GM19372 (cell line): ENCODE data around the gene GAPDHS.

Source experiments
- ATAC-seq: cut with Tn5 transposase; IDR thresholded peaks from one replicate; pipeline ENCODE4 v1.9.1; 2021; ENCODE audit warnings: mild to moderate bottlenecking, low read depth, moderate library complexity; ENCODE audit not compliant: unreplicated experiment

GAPDHS gene

GRCh38 chr19:35533201-35533821 is at the start of gene GAPDHS:
GAPDHS (plus strand) TSS chr19:35533456; CDS start chr19:35533528, 72 bp downstream.
- ATAC-seq: no peak

DNA sequence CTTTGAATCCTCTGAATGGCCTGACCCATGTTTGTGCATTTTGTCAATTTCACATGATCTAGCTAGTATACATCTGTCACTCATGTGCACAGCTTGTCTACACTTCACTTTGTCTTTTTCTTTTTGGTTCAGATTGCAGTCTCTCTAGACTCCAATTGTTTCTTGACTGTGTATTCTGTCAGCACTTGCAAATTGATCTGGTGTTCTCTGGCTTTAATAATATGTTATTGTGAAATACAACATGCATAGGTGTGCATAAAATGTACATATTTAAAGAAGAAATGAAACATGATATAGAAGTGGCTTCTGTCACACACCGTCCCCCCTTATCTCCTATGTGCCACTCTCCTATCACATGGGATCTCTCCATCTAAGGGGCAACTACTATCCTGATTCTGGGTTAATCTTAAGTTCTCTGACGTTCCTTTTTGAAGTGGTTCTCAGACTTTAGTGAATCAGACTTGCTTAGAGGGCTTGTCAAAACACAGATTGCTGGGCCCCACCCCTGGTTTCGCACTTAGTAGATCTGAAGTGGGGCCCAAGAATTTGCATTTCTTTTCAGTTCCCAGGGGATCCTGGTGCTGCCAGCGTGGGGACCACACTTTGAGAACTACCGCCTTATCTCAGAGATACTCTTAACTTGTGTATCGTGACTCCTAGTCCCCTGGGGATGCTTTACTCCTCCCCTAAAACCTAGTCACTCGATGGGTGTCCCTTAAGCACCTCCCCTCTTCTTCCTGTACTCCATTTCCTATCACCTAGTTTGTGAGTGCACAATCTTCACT is 48.8 kb upstream of the GAPDHS start:
- peak; percentile 79 for ATAC-seq

DNA sequence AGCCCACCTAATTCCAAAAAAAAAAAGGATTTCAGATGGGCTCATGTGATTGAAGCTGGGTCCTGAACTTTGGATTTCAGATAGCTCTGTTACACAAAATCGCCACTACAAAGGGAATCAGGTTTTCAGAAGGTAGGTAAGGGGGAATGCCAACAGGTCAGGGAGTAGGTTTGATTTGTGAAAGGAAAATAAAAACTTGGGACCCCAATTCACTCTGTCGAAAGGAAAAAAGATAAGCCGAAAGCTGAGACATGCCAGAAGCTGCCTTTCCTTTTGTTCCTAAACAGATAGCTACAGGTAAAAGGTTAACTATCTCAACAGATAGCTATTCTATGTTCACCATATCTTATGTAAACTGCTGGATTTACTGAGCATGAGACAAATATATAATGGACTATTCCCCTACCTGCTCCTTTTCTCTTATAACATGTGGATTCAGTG is 47.0 kb upstream of the GAPDHS start:
- ATAC-seq: no peak

DNA sequence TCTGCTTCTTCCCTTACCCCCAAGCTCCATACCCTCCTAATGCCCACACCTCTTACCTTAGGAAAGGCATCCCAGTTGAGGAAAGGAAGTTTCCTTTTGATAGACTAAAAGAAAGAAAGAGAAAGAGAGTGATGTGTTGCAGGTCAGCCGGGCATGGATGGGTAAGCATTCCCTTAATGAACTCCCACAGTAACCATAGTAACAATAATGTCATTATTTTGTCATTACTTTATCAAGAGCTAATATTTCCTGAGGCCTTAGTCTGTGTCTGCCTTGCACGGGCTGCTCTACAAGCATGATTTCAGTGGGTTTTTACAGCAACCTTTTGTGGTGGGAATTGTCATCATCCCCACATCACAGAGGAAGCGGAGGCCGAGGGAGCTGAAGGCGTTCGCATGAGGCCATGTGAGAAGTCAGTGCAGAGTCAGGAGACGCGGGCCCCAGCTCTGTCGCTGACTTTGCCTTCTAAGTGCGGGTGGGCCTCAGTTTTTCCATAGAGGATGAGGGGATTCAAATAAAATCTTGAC is 45.5 kb upstream of the GAPDHS start:
- no peak for ATAC-seq

DNA sequence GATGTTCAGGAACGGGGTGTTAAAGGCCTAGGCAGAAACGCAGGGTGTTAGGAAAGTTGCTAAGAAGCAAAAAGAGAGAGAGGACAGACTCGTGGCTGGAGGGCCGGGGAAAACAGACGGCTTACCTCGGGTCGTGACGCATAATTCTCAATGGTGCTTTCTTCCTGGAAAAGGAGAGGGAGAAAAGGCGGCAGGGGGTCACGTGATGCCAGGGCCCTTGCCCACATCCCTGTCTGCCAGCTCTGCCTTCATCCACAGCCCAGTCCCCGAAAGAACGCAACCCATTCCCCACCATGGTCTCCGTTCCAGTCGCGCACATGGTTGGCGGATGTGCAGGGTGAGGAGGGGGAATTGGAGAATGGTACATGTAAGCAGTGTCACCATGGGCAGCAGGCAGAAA is 44.6 kb upstream of the GAPDHS start:
- ATAC-seq: no peak

GRCh38 chr19:35490364-35490763 is 42.9 kb upstream of the GAPDHS start, which contains the start of gene KRTDAP:
KRTDAP (minus strand) TSS chr19:35490464; CDS start chr19:35490442, 22 bp downstream.
- ATAC-seq: no peak

- ATAC-seq: no peak
Observed at GRCh38 chr19:35491836-35492360, 41.4 kb upstream of the GAPDHS start.

GRCh38 chr19:35493971-35494370 is 39.3 kb upstream of the GAPDHS start:
- no peak for ATAC-seq

DNA sequence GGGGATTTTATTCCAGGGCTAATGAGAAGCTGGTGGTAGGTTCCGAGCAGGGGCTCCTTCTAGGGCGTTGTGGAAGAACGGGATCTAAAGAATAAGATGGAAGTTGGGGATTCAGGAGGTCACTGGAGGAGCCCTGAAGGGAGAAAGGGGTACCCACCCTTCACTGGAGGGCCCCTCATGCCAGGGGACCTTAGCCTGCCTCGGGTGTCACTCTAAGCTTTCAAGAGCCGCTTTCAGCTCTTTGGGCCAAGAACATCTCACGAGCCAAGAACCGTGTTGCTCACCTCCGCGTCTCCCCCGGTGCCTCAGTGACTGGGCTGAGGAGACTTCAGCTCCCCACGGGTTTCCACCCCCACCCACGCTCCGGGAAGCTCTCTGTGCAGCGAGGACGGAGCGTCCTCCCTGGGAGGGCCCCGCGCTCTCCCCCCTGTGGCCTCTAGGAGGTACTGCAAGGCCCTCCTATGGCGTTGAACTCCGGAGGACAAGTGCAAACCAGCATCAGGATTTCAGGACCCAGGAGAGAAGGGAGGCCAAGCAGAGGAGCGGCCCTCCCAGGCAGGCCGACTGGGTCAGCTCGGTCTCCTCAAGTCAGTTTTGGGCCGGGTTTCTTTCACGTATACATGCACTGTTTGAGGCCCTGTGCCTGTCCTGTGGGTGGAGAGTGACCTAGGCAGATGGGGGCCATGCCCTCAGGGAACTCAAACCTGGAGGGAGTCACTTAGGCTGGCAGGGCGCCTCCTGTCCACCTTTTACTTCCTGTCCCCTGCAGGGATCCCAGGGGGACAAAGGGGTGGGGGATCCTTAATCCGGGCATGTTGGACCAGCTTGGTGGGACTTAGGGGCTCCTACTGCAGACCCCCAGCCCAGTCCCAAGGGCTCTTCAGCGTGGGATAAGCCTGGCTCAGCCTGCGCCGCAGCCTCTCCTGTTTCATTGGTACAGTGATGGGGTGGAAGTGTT is 37.9 kb upstream of the GAPDHS start:
- ATAC-seq: no peak

DNA sequence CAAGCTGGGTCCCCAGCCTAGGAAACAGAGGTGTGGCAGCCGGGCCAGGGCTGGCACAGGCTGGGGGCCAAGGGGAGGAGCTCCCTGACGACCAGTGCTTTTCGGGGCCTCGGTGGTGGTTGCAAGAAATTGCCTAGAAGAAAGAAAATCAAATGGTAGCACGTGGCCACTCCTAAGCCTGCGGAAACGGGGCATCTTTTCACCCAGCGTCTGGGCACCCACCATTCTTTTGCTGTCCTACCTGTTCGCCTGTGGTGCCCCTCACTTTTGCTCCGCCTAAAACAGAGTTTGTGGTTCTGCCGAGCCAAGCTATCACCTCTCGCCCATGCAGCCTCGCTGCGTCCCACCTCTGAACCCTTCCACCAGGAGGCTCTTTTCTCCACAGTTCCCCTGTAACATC is 35.9 kb upstream of the GAPDHS start:
- ATAC-seq: no peak

- no peak for ATAC-seq
Observed at GRCh38 chr19:35498220-35498619, 35.0 kb upstream of the GAPDHS start.

DNA sequence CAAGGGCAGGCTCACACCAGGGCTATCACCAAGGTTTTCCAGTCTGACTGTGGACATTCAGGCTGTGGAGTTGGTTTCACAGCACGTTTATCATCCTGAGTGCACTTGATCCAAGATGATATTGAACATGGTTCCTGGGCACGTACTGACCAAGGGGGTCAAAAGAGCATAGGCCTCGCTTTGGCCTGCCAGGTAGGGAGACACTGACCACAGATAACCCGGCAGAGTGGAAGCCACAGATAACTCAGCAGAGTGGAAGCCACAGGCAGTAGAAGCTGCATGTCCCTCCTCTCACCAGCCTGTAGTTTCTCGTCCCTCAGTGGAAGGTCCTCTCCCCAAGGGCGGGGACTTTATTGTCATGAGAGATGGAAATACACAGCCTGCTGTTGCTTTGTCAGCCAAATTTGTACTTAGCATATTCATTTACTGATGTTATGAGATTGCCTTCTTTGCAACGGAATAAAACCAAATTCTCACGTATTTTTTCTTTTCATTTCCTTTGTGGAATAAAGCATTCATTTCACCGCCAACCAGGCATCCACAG is 34.2 kb upstream of the GAPDHS start:
- ATAC-seq: no peak

GRCh38 chr19:35500611-35501010 is 32.6 kb upstream of the GAPDHS start:
- ATAC-seq: no peak

DNA sequence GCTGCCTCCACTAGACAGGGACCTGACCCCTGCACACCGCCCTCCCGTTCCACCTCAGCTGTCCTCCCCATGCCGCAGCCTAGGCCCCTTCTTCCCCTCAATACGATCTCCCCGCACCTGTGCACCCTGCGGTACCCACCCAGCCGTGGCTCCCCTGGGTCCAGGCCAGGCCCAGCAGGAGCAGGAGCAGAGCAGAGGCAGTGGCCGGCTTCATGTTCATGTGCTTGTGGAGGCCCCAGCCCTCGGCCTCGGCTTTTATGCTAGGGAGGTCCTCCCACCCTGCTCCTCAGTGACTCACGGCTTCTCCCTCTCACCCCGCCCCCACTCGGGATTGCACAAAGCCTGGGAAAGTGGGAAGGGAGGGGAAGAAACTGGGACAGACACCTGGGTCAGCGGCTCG is 31.6 kb upstream of the GAPDHS start:
- ATAC-seq: no peak

DNA sequence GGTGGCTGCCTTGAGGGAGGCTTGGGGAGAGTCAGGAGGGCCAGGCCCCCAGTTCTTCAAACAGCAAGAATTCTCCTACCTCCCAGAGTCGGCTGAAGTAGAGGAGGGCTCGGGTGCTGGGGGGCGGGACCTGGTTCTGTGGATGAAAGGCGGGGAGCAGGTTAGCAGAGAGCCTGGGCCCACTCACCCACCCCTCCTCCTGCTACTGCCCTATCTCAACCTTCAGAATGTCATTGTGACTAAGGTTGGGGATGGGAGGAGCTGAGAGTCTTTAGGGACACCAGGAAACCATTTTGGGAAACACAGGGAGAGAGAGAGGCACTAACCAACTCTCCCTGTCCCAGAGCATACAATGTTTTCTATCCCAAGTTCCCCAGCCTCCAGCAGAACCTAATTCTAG is 30.5 kb upstream of the GAPDHS start:
- no peak for ATAC-seq

- ATAC-seq: no peak
Observed at GRCh38 chr19:35506011-35506410, 27.2 kb upstream of the GAPDHS start.

DNA sequence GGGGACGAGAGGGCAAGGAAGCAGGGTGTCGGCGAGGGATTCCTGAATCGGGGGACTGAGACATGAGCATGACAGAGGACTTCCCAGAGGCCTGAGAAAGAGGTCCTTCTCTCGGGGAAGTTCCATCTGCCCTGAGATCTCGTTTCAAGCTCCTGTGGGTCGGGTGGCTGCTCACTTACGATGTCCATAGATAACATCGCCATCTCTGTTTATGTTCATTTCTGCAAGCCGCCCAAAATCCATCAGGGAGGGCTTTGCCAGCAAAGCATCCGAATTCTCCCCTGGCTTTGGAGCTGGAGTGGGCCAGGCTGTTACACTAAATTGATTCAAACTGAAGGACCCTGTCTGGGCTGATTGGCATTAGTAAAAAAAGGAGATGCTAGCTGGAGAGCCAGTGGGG is 25.7 kb upstream of the GAPDHS start:
- no peak for ATAC-seq

DNA sequence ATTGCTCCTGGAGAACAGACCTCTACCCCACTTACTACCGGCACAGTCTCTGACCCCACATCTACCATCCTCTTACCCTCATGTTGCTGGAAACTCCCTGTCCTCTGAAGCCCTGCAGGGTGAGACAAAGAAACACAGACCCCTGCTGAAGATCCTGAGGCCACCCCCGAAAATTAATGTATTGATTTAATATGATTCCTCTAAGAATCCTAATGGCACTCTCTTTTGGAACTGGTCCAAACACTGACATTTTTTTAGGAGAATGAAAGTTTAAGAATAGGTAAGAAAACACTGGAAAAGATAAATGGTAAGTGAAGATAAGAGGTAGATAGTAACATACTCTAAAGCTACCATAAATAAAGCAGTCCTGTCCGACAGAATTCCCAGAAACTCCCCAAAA is 25.1 kb upstream of the GAPDHS start:
- no peak for ATAC-seq

DNA sequence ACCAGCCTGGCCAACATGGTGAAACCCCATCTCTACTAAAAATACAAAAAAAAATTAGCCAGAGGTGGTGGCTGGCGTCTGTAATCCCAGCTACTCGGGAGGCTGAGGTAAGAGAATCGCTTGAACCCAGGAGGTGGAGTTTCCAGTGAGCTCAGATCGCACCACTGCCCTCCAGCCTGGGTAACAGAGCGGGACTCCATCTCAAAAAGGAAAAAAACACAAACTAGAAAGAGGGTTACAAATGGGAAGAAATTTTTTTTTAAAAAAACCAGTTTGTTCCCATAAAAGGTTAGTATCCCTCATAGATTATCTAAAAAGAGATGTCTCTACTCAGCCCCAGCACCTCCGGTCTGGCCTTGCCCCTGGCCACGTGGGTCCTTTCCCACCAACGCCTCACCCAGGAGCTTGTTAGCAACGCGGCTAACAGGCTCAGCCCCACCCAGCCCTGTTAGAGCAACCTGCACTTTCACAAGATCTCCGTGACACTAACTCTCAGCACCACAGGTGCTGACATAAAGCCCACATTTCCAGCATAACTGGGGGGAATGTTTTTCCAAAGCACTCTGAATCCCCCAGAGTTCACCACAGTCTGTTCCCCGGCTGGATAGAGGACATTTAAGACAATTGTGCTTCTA is 24.1 kb upstream of the GAPDHS start:
- ATAC-seq: no peak
